Stomach smooth muscle (tissue), 2 donors: ENCODE results near the gene AHNAK2.
"Not testable (repeated sequence)": the region's sequence is repeated elsewhere in the genome, so short reads cannot be mapped to it uniquely, and the experiment has no call there.

ENCODE experiments used
- H3K27ac ChIP-seq: one replicate; pipeline ENCODE4 v1.7.0; 2013; ENCODE audit warnings: mild to moderate bottlenecking, low read length, inconsistent platforms
- H3K27me3 ChIP-seq, 2 donors: one replicate each; pipeline ENCODE4 v1.7.0; 2013; ENCODE audit warnings: low read length in 2 of 2; ENCODE audit not compliant: insufficient read depth in 2 of 2, control insufficient read depth in 1 of 2
- H3K36me3 ChIP-seq, 2 donors: one replicate each; pipeline ENCODE4 v1.7.0; 2013; ENCODE audit warnings: low read length in 2 of 2; ENCODE audit not compliant: control insufficient read depth in 2 of 2, insufficient read depth in 2 of 2
- H3K4me1 ChIP-seq: one replicate; pipeline ENCODE4 v1.7.0; 2013; ENCODE audit warnings: low read length; ENCODE audit not compliant: control insufficient read depth, insufficient read depth
- H3K4me3 ChIP-seq, 2 donors: one replicate each; pipeline ENCODE4 v1.7.0; 2013; ENCODE audit warnings: low read length in 2 of 2
- H3K9ac ChIP-seq, 2 donors: one replicate each; pipeline ENCODE4 v1.7.0; 2013; ENCODE audit warnings: low read length in 2 of 2, mild to moderate bottlenecking in 1 of 2
- H3K9me3 ChIP-seq, 2 donors: one replicate each; pipeline ENCODE4 v1.7.0; 2013; ENCODE audit warnings: low read length in 2 of 2; ENCODE audit not compliant: control insufficient read depth in 2 of 2
- donor health status: healthy.
- donor health status: Pancreatic carcinoma.

Gene AHNAK2

DNA sequence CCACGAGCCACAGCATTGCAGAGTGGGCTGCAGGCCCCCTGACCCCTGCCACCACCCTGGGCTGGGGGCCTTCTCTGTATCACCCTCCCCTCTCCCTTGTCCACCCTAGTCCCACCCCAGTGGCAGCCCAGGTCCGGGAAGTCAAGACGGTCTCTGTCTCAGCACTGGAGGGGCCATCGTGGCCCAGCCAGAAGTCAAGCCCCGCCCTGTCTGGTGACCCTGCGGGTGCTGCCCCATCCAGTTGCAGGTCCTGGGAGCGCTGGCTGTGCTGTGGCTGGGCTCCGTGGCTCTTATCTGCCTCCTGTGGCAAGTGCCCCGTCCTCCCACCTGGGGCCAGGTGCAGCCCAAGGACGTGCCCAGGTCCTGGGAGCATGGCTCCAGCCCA is 50.8 kb downstream of the AHNAK2 start:
- Histone ChIP-seq H3K4me3 (no peak overlapping the region), H3K27me3 (no peaks in the 10 kb centered on the region), H3K9ac (no peak overlapping the region), H3K4me1 (peaks cover 8% of the 10 kb centered on the region), H3K27ac (no peak overlapping the region), H3K9me3 (peaks cover 0 to 5% of the 10 kb centered on the region in 2 donors), H3K36me3 (no peaks in the 10 kb centered on the region)

DNA sequence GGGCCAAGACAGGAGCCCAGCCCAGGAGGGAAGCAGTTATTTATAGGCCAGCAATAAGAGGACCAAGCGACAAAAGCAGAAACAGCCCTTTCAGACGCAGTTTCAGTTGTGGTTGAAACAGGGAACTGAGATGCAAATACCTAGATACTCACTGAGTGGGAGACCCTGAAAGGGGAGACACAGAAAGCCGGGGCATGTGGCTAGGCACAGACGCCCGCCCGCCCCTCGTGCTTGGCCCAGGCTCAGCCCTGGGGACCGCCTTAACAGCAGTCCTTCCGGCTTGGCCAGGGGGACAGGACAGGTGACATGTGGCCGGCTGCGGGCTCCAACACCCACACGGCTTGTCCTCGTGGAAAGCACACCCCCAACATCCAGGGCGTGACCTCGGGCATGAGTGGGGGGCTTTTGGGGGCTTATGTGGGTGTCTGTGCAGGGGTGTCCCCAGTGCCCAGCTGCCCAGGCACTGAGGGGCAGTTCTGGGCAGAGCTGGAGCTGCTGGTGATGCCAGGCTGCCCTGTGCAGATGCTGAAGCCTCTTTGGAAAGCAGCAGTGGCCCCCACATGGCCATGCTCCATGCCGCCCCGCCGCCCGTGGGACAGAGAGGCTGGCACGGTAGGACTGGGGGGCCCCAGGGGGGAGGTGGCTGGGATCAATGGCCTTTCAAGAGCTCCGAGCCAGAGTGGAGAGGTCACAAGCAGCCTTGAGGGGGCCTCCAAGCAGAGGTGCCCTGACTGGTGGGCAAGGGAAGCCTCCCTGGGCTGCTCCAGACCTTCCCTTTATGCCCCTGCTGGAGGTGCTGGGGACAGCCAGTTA is 51.3 kb downstream of the AHNAK2 start:
- Histone ChIP-seq H3K9me3 (peaks cover 0 to 5% of the 10 kb centered on the region in 2 donors), H3K27me3 (no peaks in the 10 kb centered on the region), H3K4me1 (peaks cover 4% of the 10 kb centered on the region), H3K27ac (no peak overlapping the region), H3K9ac (no peak overlapping the region), H3K4me3 (no peak overlapping the region), H3K36me3 (no peaks in the 10 kb centered on the region)

DNA sequence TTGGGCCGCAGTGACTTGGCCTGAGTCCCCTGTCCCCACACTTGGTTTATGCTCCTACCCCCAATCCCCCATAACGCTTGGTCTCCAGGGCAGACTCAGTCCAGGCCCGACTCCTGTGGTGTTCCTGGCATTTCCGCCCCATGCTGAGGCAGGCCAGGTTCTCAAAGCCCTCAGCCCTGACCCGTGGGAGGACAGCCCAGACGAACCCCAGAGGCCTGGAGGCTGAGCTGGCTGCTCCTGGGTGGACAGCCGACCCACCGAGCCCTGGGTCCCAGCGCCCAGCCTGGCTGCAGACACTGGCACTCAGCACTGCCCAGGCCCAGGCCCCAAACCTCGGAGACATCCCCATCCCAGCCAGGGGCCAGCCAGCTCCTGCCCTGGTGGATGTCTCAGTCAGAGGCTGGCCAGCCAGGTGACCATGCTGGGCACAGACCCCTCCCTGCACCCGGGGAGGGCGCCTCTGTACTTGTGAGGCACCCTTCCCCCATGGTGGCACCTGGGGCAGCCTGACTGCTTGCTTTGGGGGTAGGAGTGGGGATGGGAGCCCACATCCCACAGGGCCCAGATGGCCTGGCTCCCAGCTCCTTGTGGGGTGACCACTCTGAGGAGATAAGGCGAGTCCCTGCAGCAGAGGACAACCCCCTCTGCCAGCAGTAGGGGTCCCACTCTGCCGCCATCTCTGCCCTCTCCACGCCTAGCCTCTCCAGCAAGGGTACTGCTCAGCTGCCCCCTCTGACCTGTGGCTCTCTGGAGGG is 52.1 kb downstream of the AHNAK2 start:
- no peak overlapping the region for H3K4me3 ChIP-seq
- no peak overlapping the region for H3K9ac ChIP-seq
- H3K36me3 ChIP-seq: no peaks in the 10 kb centered on the region
- peaks cover 0 to 5% of the 10 kb centered on the region in 2 donors for H3K9me3 ChIP-seq
- no peaks in the 10 kb centered on the region for H3K4me1 ChIP-seq
- H3K27ac ChIP-seq: no peak overlapping the region
- H3K27me3 ChIP-seq: no peaks in the 10 kb centered on the region

DNA sequence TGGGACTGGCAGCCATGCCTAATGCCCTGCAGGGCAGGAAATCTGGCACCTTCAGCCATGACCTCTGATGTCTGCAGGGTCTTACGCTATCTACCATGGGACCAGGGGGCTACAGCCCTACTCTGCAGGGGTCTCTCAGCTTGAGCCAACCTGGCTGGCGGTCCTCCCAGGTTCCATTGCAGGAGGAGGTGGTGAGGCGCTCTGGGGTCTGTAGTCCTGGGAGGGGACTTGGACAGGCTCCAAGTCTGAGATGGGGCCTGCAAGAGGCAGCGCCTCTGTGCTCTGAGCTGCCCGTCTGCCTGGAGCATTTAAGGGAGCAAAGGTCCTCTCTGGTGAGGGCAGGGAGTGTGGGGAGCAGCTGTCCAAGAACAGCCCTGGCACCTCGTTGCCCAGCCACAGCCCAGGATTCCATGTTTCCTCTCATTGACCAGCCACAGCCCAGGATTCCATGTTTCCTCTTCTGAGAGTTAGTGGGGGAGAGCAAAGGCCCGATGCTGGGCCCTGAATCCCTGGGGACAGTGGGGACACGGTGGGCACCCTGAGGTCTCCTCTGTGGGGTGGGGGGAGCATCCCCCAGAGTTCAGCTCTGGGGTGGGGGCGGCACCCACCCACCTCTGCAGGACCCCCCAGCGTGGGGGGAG is 52.8 kb downstream of the AHNAK2 start:
- H3K36me3 ChIP-seq: no peaks in the 10 kb centered on the region
- H3K27me3 ChIP-seq: no peaks in the 10 kb centered on the region
- no peaks in the 10 kb centered on the region for H3K4me1 ChIP-seq
- H3K4me3 ChIP-seq: no peak overlapping the region
- H3K9ac ChIP-seq: no peak overlapping the region
- H3K9me3 ChIP-seq: peaks cover 0 to 5% of the 10 kb centered on the region in 2 donors
- no peak overlapping the region for H3K27ac ChIP-seq

DNA sequence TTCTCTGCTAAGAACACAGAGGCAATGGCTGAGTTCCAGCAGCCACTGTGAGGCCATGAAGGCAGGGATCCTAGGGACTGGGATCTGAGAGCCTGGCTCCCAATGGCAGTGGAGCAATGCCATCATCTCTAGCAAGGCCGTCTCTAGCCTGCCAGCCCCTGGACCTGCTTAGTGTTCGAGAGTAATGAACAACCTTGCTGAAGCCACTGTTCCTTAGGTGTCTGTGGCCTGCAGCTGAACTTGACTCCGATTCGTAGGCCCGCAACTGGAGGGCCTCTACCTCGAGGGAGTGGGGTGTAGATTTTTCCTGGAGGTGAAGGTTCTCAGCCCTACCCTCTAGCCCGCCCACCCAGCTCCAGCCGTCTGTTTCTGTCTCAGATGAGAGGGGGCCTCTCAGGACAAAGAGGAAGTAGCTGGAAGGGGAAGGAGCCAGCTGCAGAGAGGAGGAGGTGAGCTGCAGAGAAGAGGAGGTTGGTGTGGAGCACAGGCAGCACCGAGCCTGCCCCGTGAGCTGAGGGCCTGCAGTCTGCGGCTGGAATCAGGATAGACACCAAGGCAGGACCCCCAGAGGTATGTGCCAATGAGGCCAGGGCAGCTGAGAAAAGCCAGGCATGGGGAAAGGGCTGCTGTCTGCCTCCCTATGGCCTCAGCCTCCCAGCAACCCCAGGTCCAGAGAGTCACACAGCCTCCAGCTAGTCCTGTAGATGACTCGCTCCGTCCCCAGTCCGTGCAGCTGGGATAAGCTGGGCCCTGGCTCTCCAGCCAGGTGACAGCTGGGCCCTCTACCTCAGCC is 53.6 kb downstream of the AHNAK2 start, which contains the start of gene PLD4:
TSS of gene PLD4 (plus strand) at position 459 of the 793 bp plus-strand sequence. CDS start 2,262 bp downstream, outside the sequence.
- Histone ChIP-seq H3K4me3 (no peak within 1 kb of the TSS), H3K4me1 (no peaks in the 10 kb centered on the region), H3K27me3 (no peaks in the 10 kb centered on the region), H3K9me3 (peaks cover 0 to 5% of the 10 kb centered on the region in 2 donors), H3K9ac (no peak within 1 kb of the TSS), H3K36me3 (no peaks in the 10 kb centered on the region), H3K27ac (no peak within 1 kb of the TSS)

DNA sequence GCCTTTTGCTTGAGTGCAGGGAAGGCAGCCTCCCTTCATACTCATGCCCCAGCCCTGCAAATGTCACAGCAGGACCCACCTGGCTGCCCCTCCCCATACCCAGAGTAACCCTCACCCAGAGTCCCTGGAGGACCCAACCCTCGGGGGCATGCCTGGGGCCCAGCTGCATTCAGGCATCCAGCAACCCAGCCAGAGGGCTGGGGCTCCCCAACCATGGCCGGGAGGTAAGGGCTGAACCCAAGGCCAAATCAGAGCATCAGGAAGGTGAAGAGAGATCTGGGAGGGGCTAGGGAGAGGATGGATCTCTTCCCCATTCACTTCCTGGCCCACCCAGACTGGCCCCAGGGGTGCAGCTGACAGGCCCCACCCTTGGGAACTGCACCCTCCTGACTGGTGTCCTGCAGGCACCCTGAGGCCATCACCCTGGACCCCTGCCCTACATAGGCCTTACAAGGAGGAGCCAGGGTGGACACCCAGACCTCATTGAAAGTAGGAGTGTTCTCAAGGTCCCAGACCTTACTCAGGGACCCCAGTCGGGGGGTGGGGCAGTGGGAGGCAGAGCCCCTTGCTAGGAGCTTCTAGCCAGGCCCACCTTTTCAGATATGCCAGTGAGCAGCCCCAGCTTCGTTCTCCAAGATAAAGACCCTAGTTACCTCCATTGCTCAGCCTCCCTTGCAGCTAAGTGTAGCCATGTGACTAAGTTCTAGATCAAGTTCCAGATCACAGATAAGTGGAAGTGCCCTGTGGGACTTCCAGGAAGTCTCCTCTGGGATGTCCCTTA is 54.3 kb downstream of the AHNAK2 start:
- no peaks in the 10 kb centered on the region for H3K36me3 ChIP-seq
- H3K9ac ChIP-seq: no peak overlapping the region
- no peaks in the 10 kb centered on the region for H3K4me1 ChIP-seq
- no peaks in the 10 kb centered on the region for H3K27me3 ChIP-seq
- peaks cover 0 to 5% of the 10 kb centered on the region in 2 donors for H3K9me3 ChIP-seq
- no peak overlapping the region for H3K27ac ChIP-seq
- no peak overlapping the region for H3K4me3 ChIP-seq

DNA sequence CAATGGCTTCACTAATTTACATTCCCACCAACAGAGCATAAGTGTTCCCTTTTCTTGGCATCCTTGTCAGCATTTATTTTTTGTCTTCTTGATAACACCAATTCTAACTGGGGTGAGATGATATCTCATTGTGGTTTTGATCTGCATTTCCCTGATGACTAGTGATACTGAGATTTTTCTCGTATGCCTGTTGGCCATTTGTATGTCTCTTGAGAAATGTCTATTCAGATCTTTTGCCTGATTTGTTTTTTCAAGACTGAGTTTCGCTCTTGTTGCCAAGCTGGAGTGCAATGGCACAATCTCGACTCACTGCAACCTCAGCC is 58.2 kb downstream of the AHNAK2 start:
- Histone ChIP-seq H3K27me3 (no peaks in the 10 kb centered on the region), H3K4me1 (no peaks in the 10 kb centered on the region), H3K9me3 (peaks cover 0 to 5% of the 10 kb centered on the region in 2 donors), H3K36me3 (no peaks in the 10 kb centered on the region), H3K9ac (no peak overlapping the region), H3K27ac (no peak overlapping the region), H3K4me3 (no peak overlapping the region)

DNA sequence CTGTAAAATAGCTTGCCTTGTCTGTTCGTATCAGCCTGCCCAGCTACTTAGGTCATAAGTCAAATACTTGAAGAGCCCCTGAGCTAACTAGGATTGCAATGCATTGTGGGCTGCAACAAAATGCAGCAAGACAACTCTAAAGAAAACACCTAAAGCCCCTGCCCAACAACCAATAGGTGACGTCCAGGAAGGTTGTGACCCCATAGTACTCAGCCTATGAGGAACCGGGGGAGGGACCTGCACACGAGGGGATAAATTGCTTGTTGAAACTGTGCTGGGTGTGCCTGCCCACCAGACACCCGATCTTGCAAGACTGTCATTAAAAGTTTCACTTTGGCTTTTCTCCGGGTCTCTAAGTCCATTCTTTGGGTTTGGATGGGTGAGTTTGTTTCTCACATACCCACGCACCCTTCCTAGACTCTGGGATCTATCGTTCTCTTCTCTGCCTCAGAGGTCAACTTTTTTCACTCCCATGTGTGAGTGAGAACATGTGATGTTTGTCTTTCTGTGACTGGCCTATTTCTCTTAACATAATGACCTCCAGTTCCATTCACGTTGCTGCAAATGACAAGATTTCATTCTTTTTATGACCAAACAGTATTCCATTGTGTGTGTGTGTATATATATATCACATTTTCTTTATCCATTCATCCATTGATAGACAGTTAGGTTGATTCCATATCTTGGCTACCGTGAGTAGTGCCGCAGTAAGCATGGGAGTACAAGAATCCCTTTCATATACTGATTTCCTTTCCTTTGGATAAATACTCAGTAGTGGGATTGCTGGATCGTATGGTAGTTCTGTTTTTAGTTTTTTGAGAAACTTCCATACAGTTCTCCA is 58.8 kb downstream of the AHNAK2 start:
- H3K36me3 ChIP-seq, H3K27me3 ChIP-seq, H3K27ac ChIP-seq, H3K9ac ChIP-seq, H3K9me3 ChIP-seq, H3K4me1 ChIP-seq, H3K4me3 ChIP-seq: not testable (repeated sequence)

DNA sequence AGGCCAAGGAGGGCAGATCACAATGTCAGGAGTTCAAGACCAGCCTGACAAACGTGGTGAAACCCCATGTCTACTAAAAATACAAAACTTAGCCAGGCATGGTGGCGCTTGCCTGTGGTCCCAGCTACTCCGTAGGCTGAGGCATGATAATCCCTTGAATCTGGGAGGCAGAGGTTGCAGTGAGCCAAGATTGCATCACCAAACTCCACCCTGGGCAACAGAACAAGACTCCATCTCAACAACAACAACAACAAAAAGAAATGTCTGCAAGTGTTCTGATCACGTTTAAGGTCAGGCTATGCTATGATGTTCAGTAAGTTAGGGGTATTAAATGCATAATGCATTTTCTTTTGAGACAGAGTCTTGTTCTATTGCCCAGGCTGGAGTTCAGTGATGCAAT is 60.2 kb downstream of the AHNAK2 start:
- Histone ChIP-seq H3K4me3 (no peak overlapping the region), H3K4me1 (no peaks in the 10 kb centered on the region), H3K27ac (no peak overlapping the region), H3K9me3 (no peaks in the 10 kb centered on the region), H3K9ac (no peak overlapping the region), H3K36me3 (no peaks in the 10 kb centered on the region), H3K27me3 (no peaks in the 10 kb centered on the region)
